GM19328 (cell line): ENCODE measurements around the gene ZNF488.

Source experiments
- ATAC-seq: cut with Tn5 transposase; IDR thresholded peaks from one replicate; pipeline ENCODE4 v1.9.1; 2021; ENCODE audit warnings: mild to moderate bottlenecking, moderate library complexity; ENCODE audit not compliant: unreplicated experiment

ZNF488 gene

DNA sequence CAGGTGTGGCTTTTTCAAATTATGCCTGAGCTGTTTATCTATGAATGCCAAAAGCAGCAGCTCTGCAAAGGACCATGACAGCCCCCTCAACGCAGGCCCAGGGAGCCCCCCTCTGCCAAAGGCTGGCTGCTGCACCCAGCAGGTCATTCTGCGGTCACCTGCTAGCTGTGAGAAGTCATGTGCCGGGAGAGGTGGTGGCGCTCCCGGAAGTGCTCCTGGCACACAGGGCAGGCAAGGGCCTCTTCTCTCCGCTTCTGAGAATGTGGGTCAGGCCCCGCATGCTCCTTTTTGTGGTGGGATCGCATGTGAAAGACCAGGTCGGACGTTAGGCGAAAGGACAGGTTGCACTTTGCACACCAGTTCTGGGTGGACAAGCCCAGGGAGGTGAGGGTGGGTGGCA, 16.4 kb downstream of the ZNF488 start:
- ATAC-seq = no peak

DNA sequence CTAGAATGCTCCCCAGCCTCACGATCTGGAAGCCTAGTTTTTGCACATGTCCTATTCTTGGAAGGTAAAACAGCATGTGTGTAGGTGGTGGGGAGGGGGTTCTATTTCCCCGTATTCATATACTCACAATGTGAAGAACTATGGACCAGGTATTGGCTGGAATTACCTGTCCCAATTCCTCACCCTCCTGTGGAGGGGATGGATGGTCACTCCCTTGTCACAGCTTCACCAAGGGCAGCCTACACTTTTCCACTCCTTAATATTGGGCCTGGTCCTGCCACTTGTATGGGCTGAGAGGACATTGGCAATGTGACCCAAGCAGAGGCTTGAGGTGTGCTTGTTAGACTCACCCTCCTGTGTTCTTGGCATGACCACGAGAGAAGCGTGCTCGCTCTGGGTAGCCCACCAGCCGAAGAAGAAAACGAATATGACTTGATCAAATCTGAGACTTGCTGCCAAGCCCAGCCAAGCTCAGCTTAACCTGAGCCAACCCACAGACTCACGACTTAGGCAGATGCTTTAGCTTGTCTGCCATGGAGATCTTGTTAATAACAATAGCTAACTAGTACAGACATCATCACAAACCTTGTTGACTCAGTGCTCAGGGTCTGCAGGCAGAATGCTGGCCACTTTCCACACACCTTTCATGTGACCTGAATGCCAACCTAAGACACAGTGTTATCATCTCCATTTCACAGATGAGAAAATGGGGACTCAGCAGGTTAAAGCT, 17.2 kb downstream of the ZNF488 start:
- ATAC-seq = no peak

DNA sequence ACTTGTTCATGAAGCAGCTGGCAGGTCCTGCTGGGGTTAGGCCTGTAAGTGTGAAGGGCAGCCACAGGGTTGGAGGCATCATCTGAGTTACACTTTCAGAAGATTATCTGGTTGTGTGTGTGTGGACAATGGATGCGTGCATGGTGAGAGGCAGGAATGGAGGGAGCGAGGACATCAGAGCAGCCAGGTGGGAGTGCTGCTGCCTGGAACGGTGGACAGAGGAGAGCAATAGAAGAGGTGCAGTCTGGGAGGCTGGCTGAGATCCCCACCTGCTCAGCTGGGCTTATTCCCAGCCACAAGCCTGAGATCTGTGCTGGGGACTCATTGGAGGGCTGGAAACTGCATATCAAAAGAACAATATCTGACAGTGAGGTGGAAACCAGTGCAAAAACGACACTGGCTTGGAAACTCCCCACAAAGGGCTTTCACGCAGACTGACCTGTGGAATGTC, 17.9 kb downstream of the ZNF488 start:
- no peak for ATAC-seq

DNA sequence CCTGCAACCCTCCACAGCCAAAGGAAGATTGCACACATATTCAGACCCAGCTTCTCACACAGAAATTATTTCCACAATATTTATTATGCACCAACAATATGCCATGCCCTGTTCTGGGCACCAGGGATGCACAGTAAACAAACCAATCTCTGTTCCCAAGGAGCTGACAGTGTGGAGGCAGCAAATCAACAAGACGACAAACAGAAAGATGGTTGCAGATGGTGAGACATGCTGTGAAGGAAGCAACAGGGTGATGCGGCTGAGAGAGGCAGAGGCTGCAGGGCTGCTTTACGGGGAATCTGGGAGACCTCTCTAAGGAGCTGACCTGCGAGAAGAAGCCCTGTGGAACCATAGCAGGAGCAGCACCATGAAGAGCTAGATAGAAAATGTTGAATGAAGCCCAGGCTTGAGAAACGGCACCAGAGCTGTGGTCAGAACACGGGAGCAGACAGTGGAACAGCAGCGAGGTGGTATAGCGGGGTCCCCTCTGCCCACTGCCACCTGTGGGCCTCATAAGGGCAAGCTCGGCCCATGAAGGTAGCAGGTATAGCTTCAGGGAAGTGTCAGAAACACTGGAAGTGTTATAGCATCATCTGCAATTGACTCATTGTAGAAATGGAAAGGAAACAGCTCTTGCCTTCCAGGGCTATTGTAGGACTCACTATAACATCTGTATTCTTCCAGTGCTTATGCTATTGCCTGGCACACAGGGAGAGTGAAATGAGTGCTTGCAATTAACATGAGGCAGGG, 18.5 kb downstream of the ZNF488 start:
- ATAC-seq = no peak

DNA sequence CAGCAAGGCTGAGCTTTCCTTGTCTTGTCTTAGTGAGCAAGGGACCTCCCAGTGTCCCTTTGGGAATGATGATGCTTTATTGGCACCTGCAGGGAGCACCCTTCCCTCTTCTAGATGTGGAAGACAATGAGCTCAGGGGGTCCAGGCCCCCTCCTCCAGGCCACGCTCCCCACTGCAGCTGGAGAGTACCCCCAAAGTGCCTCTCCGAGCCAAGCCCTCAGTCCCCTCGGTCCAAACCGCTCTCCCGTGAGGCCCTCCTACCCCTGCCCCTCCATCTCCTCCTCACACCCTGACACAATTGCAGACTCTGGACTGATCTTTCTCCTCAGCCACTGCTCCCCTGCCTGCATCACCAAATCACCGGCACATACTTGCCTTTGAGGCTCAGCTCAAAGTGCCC, 19.2 kb downstream of the ZNF488 start:
- ATAC-seq = no peak

DNA sequence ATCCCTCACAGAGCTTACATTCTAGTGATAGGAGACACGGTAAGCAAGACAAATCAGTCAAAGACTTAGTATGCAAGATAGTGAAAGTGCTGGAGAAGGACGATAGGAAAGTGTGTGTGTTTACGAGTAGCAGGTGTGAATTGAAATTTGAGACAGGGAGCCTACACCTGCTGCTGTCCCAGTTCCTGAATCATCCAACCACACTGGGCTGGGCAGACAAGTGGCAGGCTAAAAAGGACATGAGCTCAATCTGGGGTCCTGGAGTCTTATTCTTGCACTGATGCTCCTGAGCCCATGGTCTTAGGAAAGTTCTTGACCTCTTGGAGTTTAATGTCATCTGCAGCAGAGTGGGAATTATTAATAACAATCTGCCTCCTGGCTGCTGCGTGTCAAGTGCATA, 19.7 kb downstream of the ZNF488 start:
- ATAC-seq = no peak

DNA sequence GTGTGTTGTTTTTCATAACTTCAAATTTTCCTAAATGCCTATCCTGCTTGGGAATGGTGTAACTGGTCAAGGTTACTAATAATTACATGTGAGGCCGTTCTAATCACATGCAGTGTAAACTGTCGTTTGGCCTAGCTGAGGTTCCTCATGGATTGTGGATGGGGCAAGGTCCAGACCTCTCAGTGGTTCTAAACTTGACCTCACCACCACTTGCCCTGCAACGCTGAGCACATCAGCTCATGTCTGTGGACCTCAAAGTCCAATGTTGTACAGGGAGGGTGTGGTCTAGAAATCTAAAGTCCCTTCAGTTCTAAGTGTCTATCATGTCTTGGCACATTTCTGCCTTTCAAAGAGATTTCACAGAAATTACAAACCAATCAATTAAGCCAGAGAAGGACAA, 20.3 kb downstream of the ZNF488 start:
- ATAC-seq = no peak

DNA sequence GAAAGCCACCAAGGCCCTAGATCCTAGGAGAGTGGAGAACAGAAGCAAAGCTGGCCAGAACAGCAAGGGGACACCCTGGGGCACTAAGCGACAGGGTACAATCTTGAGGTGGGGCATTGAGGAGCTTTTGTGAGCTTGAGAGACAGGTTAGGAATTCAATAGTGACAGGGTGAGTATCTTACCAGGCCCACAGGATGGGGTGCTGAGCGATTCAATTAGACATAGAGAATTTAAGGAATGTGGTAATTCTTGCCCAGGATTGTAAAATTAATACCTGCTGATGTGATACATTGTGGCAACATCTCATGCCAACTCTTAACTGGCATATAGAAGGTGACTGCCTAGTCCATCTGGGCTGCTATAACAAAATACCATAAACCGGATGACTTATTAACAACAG, 21.9 kb downstream of the ZNF488 start:
- ATAC-seq = no peak

DNA sequence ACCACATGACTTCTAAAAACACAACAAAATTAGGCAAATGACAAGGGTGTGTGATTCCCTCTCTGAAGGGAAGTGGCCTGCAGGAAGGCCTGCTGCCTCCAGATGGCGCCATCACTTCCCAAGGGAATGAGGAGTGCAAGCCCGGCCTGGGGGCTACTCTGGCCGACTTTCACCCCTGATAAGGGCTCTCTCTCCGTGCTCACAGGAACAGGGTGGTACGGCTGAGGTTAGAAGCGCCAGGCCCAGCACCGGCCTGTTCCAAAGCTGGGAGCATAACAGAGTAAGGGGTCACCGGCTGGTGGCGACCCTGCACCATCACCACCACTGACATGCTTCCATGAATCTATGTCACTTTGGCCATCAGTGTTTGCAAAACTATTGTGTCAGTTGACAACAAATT, 22.8 kb downstream of the ZNF488 start:
- ATAC-seq = no peak

DNA sequence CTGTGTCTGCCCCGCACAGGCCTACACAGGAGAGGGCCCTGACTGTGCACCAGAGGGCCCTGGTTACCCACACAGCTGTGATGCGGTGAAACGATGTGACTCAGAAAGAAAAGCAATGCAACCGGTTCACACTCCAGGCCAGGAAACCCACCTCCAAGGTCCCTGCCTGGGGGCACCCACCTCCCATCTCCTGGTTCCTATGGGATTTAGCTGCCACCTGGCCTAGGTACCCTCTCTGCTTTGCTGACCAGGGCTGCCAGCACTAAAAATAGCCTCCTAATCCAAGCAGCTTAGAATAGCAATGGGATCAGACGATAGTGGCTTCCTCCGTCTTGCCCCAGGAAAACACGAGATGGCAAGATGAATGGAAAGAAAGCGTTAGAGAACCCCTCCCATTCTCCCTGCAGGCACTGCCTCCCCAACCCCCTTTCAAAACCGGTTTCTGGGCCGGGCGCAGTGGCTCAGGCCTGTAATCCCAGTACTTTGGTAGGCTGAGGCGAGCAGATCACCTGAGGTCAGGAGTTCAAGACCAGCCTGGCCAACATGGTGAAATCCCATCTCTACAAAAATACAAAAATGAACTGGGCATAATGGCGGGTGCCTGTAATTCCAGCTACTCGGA, 23.6 kb downstream of the ZNF488 start:
- ATAC-seq = no peak

DNA sequence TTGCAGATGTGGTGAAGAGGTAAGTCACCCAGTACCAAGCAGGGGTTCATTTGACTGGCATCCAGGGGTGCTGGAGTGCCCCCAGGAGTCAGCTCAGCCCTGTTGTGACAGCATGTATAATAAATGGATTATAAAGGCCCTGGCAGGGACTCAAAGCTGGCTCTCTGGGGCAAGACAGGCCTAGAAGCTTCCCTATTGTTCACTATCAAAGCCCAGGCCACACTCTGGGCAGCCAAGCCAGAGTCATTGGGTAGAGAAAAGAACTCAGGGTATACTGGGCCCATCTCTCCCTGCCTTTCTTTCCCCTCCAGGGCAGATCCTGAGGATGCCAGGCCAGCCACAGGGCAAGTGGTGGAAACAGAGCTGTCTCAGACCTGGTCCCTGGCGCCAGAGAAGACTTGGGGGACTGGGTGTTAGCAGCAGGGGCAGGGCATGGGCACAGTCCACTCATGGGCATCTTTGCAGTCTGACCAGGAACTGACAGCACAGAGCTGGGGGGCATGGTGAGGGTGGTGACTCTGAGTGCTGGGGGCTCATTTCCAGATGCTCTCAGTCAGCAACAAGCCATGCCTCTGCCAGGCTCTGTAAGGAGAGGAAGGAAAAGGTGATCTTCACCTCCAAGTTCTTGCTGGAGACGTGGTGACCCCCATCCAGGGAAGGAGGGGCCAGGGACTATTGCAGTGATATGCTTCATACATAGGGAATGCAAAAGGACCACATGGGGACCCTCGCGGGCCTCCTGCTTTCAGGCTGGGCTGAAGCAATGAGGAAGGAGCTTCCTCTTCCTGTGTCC, 24.3 kb downstream of the ZNF488 start:
- no peak for ATAC-seq

DNA sequence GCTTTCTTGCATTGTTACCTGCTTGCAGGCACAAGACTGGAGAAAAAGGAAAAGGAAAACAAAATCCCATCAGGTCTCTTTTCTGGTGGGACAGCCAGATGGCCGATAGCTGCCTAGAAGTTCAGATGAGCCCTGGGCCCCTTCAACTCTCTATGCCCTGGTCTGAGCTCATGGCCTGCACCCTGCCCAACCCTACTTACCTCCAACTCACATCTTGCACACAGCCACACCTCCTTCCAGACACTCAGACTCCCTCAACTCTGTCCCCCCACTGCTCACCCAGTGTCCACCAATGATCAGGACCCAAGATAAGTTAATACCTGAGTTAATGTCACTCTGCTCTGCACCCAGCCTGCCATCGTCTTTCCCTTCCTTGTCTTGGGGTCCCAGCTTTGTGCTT, 25.0 kb downstream of the ZNF488 start:
- no peak for ATAC-seq

DNA sequence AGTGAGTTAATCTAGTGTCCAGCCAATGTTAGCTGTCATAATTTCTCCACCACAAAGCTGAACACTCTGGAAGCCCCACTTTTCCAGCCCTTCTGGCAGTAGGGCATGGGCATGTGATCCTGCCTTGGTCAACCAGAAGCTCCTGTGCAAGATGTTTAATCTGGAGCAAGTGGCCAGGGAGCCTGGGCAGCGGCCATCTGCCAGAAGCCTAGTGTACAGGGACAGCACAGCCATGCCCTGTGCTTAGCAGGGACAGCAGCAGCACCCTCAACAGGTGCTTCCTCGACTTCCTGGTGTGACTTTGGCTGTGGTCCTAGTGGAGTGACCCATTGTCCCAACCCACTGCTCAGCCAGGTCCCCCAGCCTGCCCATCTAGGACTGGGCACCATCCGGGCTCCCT, 25.6 kb downstream of the ZNF488 start:
- ATAC-seq = no peak

DNA sequence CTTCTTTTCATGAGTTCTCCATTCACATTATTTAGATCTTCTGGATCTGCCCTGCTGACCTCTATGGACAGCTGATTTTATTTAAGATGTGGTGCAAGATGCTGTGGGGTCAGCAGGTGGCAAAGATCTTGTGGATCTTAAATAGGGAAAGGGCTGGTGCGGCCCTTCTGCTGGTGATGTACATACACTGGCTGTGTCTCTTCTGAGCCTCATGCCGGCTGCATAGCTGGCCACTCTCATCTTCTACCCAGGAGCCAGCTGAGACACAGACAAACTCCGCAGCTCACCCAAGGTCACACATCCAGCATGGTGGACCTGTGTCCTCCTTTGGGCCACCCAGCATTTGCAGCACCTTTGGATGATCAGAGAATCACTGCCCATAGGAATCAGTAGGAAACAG, 26.2 kb downstream of the ZNF488 start:
- ATAC-seq = no peak

DNA sequence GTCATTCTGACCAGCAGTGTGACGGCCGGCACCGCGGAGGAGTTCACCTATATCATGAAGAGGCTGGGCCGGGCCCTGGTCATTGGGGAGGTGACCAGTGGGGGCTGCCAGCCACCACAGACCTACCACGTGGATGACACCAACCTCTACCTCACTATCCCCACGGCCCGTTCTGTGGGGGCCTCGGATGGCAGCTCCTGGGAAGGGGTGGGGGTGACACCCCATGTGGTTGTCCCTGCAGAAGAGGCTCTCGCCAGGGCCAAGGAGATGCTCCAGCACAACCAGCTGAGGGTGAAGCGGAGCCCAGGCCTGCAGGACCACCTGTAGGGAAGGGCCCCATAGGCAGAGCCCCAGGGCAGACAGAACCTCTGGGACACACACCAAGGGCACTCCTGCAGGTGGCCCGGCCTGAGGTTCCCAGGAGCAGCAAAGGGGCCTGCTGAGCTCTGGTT, 26.9 kb downstream of the ZNF488 start:
- no peak for ATAC-seq

DNA sequence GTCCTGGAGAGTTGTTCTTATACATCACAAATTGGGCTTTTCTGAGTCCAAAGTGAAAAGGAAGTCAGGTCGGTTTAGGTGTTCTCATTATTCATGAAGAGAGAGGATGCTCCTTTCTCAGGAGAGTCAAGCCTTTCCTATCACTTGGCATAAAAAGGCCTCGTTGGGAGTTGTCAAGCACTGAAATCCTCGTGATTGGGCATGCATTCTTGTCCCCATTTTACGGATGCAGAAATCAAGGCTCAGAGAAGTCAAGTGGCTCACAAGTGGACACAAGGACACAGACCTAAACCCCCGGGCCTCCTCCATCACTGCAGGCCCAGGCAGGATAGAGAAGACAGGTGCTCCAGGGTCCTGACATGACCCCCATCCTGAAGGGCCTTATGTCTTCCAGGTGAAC, 27.4 kb downstream of the ZNF488 start:
- no peak for ATAC-seq

DNA sequence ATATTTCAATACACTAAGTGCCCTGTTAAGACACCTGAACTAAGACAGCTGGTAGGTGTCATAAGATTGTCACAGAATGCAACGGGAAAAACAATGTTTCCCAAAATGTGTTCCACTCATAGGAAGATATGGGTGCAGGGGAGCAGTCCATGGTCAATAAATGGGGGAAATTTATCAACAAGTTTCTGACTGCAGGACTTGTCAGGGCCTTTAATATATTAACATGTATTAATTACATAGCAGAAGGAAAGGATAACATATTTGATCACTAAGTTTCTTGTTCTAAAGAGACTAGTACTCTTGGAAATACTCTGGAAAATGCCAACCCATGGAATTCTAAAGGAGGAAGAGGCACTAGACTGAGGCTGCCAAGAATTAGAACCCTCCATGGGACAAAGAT, 29.2 kb downstream of the ZNF488 start:
- ATAC-seq = no peak

DNA sequence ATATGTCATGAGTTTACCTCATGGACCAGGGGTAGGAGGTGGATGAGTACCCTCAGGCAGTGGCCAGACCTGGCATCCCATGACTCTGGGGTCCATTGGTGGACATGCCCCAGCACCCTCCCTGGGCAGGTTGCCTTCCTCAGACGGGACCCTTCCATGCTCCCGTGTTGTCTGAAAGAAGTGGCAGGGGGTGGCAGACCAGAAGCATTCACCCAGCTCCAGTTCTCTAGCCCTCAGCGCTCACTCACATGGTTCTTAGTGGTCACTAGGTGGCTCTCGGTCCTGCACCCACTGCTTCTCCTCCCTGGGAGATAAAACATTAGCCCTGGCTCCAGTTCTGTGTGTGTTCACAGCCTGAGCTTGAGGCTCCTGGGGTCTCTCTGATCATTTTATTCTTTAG, 29.9 kb downstream of the ZNF488 start:
- no peak for ATAC-seq

DNA sequence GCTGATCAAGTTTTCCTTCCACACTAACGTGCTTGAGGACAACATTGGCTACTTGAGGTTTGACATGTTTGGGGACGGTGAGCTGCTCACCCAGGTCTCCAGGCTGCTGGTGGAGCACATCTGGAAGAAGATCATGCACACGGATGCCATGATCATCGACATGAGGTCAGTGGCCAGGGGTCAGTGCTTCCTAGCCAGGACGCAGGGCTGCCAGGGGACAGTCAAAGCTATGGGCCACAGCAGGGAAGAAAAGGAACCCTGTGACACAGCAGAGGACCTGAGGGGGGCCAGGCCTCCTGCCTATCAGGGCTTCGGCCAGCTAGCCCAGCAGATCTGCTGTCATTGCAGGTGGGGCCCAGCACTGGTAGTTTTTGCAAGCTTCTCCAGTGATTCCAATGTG, 30.7 kb downstream of the ZNF488 start:
- ATAC-seq = no peak

DNA sequence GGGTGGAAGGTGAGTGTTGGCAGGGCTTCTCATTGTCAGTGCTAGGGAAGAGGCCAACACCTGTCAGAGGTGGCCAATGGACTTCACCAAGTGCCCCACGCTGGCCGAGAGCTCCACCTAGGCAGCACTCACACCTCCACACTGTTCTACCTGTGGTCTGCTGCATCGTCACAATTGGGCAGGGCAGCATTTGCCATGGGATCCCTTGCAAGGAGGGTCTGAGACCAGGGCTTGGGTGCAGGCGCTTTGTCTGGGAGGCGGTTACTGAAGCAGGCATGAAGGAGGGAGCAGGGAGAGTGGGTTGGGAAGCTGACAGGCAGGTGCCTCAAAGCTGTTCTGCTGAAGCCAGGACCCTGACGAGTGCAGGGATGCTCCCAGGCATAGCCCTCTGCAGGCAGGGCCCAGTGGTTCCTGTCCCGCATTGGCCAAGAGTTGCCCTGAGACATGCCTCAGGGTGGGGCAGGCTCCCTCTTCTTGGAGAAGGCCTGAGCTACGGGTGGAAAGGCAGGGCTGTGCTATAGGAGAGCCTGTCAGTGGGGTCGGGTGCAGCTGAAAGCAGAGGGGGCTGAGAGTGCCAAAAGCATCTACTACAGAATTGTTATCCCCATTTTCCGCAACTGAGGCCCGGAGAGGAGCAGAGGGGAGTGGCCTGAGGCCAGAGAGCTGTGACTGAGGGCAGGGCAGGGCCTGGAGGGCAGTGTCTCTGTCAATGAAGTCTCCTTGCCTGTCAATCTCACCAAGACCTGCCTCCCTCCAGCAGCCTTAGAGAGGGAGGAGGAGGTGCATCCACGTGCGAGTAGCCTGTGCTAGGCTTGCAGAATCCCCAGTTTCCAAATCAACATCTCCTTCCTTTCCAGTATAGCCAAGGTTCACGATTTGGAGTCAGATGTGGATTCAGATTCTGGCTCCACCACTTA, 31.9 kb downstream of the ZNF488 start:
- no peak for ATAC-seq
